GM23338 (cell line): ENCODE results near the gene C1QTNF8.

ENCODE experiments used
- CTCF ChIP-seq, 2 experiments: fragments of 200-600 bp in 1 of 2; sonication (generic) in 1 of 2; conservative IDR thresholded peaks; 2 replicates each; pipeline versions ENCODE4 v1.5.1 to v1.6.1; 2016 to 2017; ENCODE audit warnings: antibody characterized with exemption in 2 of 2, low read depth in 2 of 2, mild to moderate bottlenecking in 2 of 2, moderate library complexity in 1 of 2
- EZH2 ChIP-seq: fragments of 200-600 bp; sonication (generic); IDR thresholded peaks from one replicate; pipeline ENCODE4 v1.8.0; 2017; ENCODE audit warnings: antibody characterized with exemption, mild to moderate bottlenecking, low read depth; ENCODE audit not compliant: unreplicated experiment
- EZH2phosphoT487 ChIP-seq: fragments of 200-600 bp; sonication (generic); IDR thresholded peaks from one replicate; pipeline ENCODE4 v1.8.1; 2018; ENCODE audit warnings: antibody characterized with exemption; ENCODE audit not compliant: unreplicated experiment
- POLR2AphosphoS5 ChIP-seq: IDR thresholded peaks from 2 replicates; pipeline ENCODE4 v1.6.1; 2016; ENCODE audit warnings: antibody characterized with exemption, low read depth
- REST ChIP-seq: IDR thresholded peaks from one replicate; pipeline ENCODE4 v1.6.1; 2018; ENCODE audit warnings: antibody characterized with exemption; ENCODE audit not compliant: unreplicated experiment

- TF ChIP-seq EZH2 (no peak), REST (no peak), EZH2phosphoT487 (no peak), CTCF (conservative IDR thresholded peaks at IDR 0.05; ENCODE audit: low read depth in 2 of 2) (no peak), POLR2AphosphoS5 (no peak)
Observed at GRCh38 chr16:1119766-1120576, 23.9 kb upstream of the C1QTNF8 start.
